ENCODE measurements around the gene SOX6. TPM values are rescaled to one million over a fixed set of nuclear protein-coding genes. Genes with fewer than 3 reads are reported as not detected.
A peak's percentile ranks its signal among the peaks of the same experiment; 100 is the strongest.

SOX6 gene
- total RNA-seq, 1 donor from 2014 or later = 20.2 TPM

DNA sequence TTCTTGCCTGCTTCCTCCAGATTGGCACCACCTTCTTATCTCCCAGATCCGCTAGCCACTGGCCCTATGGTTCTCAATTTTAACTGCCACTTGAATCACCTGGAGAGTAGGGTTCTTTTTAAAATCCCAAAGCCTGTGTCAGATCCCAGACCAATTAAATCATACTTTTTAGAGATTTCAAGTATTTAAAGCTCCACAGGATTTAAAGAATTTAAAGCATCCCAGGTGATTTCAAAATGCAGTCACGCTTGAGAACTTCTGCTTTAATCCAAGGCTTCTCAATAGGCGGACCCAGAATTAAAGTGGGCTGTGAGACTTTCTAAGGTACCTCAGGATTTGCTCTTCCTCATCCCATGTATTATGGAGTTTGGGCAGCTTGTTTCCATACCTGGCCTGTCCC lies 400.0 kb downstream of the SOX6 start:
- DNase-seq = no peak

DNA sequence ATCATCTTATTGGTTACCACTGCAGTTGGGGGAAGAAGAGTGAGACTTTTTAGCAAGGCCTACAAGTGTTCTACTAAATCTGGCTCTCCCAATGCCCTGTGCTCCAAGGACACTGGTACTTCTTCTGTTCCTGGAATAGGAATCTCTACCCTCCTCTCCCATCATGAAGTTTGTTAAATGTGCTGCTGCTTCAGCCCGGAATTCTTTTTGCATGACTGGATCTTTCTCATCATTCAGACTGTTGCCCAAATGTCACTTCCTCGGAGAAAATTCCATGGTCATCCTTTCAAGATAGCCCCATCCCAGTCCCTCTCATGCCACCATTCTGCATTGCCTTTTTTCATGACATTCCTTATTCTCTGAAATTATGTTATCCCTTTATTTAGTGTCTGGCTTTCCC lies 400.8 kb downstream of the SOX6 start:
- no peak for DNase-seq

DNA sequence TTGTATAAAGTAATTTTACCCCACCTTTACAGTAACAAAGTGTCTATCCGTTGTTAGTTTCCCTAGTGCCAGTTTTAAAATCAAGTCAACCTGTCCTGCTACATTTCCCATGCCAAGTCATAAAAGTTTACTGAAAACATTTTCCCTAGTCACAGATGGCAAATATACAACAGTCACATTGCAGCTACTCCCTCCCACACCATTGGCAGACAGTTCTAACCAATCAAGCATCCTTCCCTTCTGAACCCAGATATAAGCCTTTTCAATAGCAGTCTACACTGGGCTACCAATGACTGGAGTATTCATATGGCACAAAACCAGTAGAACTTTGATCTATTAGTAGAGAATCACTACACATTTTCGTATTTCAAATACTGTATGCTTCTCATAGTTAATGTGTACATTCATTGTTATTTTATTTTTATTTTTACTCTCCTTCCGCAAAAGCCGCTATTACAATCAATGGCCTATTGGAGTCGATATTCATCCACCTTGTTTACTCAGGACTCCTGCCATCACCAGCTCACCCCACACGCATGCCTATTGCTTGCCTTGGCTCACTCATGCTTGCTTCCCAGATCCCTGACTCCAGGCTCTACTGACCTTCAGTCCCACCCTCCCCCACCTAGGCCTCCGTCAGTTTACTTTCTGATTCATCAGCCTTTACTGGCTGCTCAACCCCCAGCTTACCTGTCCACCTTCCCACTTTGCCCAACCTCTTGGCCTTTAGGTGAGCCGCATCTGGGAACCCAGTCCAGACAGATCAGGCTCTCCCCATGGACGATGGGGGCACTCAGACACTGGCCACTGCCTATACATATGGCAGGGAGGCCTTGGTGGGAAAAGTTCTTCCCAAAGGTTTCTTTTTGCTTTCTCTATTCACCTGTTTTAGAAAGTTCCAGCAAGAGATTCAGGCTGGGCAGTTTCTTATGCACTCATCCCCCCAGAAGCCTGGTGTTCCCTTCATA lies 408.4 kb downstream of the SOX6 start:
- DNase-seq = no peak

DNA sequence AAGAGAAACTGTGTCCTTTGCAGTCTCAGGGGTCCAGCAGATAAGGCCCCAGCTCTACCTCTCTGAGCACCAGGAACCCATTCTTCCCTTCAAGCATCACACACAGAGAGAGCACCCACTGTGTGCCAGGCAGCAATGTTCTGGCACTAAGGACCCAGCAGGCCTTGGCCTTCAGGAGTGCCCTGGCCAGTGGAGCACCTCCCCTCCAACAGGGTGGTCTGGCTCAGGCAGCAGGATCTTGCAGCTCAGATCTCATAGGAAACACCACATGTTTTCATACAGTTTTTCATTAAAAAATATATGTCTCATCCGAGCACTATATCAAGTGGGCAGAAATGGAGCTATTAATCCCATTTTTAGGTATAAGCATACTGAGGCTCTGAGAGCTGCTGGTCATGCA lies 410.6 kb downstream of the SOX6 start:
- no peak for DNase-seq

DNA sequence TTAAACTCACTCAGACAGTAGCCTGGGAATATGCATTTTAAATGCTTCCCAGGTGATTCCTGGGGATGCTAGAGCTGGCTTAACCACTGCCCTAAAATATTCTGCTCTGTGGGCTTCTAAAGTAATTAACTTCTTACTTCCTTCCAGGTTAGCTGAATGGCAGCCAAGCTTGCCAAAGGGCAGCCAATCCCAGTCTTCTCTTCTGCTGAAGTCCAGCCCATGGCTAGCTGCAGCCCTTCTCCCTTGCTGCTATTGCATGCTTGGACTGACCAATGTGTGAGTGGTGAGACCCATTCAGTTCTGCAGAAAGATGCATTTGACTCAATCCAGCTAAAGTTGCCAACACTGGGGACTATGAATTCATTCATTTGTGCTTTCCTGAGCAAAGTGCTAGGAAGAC lies 411.9 kb downstream of the SOX6 start:
- no peak for DNase-seq

DNA sequence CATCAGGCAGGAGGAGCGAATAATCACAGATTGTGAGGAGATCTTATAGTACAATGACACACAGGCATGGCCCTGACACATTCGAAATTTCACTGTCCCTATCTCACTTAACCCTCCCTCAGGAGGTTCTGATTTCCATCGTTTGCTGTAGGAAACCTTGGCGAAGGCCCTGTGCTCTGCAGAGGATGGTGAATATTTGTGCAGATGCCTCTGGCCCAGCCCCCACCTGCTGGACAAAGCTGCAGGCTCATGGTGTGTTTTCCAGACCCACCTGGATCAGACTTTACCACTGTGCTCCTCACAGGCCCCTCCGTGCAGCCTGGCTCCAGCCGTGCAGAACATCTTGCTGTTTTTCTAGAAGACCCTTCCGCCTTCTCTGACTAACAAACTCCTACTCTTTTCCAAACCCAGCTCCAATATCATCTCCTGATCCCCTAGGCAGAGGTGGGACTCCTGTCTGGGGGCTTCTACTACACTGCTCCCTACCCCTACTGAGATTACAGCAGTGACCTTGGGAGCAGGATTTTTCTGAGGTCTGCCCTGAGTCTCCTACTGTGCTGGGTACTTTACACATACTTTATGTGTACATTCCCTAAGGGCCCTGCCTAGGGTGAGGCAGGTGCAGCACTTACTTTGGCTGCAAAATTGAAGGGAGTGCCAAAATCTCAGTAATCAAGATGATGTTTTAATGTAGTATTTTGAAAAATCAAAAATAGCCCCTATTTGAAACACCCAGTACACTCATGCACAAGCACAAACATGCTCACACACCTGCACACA lies 412.7 kb downstream of the SOX6 start:
- no peak for DNase-seq

DNA sequence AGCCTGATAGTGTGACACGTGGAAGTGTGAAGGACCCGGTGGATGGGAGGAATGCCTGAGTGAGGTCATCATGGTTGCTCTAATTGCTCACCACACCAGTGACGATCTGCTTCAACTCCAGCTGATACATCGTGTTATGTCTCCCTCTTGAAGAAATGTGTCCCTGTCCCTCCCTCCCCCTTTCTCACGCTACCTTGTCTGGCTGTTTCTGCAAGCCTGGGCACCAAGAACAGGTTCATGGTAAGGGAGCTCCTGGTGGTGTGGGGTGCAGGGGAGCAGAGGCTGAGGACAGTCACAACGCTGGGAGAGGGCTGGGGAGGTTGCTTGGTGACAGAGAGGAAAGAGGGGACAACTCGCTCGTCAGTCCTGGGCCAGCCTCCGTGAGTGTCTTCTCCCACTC lies 413.4 kb downstream of the SOX6 start:
- DNase-seq = no peak

DNA sequence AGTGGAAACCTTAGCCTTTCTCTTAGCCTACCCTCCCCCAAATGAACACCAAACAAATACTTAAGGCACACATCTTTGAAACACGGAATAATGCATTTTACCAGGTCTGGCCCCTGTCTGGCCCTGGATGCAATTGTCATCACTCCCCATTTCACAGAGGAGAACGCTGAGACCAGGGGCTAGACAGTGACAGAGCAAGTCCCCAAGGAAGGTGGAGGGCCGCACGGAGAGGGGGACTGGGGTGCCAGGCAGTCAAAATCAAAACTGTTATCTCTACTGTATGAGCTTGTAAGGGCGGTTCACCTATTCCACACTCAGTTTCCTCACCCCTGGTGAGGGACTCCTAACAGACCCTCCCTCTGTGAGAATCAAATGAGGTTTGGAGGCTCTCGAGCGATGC lies 414.2 kb downstream of the SOX6 start:
- DNase-seq = no peak

DNA sequence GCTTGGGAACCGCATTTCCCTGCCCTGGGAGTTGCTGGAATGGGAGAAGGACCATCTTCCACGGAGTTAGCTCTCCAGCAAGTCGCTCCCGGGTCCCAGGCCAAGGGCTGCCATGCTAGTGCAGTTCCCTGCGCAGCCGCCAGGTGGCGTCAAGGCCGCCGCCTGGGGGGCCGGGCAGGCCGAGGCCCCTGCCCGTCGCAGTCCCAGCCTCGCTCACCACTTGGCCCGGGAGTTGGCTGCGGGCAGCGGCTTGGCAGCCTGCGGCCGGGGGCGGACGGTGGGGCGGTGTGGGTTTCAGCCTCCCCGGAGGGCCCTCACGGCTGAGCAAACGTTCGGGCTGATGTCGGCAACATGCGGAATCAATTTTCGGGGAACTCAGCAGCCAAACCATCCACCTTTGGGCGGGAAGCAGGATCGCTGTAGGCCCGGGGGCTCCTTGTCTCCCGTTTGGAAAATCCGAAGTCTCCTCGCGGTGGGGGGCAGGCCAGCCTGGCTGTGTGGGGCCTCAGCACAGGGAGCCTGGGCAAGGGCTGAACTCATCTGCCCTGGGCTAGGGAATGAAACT lies 415.1 kb downstream of the SOX6 start:
- peak; percentile 22 for DNase-seq

DNA sequence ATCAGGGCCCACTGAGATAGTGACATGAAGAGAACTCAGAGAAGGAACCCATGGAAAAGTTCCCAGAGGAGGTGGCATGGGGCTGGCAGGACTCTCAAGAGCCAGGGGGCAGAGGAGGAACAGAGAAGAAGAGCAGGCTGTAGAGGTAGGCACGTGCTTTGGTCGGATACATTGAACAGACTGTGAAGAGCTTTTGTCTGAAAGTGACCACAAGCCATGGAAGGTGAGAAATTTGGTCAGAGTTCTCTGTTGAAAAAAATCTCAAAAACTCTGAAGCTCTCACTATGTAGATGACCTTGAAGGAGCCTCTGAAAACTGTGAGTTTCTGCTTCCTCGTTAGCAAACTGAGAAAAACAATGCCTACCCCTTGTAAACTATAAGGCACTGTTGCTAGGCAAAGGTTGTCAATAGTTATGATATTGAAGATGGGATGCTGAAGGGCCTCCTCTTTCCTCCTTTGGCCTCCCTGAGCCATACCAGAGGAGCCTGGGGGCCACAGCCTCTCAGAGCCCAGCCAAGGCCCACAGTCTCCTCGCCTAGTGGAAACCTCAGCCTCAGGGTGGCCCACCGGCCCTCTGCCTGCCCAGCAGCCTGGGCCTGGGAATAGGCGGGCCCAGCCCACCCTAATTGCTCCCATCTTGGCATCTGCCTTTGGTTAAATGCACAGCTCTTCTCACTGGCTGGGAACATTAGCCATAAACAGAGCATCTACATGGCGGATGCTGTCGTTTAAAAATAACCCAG lies 415.7 kb downstream of the SOX6 start:
- DNase-seq = no peak

DNA sequence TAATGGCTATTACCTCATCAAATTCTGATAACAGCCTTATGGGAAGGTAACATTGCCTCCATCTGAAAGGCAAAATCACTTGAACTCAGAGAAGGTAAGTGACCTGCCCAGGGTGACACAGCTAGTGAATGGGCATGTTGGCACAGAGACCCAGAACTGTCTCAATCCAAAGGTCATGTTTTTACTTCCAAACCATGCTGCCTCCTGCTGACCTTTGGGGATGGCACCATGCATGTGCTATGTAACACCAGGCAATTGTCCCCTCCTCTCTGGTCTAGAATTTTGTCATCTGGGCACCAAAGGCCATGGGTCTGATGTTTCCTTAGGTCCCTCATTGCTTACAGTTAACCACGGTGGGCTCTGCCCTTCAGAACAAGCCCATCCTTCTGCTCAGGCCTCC lies 417.4 kb downstream of the SOX6 start:
- no peak for DNase-seq

DNA sequence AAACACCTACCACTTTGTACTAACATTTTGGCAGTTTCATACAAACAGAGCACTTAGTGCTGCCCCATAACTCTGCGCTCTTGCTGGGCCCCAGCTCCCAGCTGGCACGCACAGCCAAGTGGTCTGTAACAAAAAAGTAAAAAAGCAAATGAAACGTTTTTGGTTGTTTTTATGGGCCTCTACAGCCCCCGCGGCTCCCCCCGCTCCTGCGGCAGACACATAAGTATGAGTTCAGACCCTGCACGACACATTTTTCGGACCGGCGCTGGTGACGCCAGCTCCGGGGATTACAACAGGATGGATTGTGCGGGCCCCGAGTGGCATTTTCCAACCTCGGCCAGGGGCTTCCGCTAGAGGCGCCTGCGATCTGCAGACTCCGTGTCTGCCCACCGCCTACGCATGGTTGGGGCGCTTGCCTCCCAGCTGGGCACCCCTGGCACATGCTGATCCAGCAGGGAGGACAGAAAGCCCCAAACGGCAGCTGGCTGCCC lies 418.2 kb downstream of the SOX6 start:
- DNase-seq = no peak

DNA sequence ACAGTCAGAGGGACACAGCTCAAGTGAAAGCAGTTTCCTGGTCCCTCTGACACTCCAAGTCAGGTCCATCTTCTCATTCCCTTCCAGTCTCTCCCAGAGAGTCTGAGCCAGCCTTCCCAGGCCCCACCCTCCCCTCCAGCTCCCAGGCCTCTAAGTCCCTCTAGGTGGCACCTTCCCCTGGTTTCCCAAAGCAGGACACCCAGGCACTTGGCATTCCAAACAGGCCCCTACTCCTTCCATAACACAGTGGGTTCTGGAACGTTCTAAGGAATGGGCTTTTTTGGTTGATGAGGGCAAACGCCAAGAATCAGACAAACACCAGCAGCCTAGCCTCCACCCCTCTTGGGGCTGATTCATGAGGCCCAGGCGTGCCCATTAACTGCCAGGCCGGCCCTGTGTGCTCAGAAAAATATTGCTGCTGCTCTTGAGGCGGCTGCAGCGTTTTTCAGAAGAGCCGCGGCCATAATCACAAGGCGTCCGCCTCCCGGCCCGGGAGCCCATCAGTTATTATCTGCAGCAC lies 418.7 kb downstream of the SOX6 start:
- DNase-seq = no peak

DNA sequence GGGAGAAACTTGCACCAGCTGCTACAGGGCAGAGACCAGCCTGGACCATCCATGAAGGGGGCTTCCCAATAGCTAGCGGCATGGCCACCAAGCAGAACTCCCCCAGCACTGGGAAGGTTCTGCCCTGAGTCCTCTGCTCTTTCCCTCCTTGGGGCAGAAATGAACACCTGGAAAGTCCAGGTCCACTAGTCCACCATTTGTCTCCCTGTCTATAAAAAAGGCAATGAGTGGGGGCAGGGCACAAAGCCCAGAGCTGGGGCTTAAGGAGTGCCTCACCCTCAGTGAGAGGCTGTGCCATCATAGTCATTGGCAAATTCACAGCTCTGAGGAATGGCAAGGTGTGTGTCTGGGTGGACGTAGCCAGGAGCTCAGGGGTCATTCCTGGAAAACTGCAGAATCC lies 420.3 kb downstream of the SOX6 start:
- no peak for DNase-seq

DNA sequence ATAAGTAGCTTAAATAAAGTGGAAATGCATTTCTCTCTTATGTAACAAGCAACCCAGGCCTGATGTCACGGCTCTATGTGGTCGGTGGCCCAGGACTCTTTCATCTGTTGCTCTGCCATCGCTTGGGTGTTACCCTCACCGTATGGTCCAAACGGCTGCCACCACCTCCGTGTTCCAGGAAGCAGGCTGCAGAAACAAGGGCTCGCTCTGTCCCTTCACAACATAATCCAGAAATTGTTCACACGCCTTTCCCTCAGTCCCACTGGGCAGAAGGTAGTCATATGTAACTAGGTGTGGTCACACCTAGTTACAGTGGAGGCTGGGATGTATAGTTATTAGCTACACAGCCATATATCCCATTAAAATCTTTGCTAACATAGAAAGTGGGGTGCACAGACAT lies 421.0 kb downstream of the SOX6 start:
- no peak for DNase-seq

DNA sequence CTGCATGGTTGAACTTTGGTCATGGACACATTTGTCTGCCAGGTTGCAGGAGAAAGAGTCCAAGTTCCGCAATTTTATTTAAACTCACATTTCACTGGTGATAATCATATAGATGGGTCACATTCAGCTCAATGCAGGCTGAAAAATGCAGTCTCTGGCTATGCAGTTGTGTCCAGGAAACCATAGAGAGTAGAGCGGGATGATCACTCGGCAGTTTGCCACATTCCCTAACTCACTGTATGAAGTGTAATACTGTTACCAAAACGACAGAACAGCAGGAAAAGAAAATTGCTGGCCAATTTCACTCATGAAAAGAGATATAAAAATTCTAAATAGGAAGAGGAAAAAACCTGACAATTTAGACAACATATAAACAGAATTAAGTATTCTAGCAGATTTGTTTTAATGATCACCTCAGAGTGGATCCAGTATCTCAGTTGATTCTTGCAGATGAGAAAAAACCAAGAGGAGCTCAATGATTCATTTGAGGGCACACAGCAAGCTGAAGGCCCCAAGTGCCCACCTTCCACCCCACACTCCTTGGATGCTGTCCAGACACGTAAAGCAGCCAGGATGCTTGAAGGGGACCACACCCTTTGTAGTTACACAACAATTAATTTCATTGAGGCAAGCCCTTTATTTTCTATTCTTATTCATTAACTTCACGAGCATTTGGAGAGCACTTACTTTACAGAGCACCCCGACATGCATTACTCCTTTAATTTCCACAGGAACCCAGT lies 422.3 kb downstream of the SOX6 start:
- no peak for DNase-seq

DNA sequence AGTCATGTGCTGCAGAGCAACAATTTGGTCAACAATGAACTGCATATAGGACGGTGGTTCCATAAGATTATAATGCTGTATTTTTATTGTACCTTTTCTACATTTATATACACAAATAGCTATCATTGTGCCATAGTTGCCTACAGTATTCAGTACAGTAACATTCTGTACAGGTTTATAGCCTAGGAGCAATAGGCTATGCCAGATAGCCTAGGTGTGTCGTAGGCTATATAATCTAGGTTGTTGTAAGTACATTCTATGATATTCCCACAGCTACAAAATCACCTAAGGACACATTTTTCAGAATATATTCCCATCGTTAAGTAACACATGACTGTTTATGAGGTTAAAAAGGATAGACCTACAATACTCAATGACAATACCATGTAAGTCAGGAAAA lies 423.9 kb downstream of the SOX6 start:
- no peak for DNase-seq

DNA sequence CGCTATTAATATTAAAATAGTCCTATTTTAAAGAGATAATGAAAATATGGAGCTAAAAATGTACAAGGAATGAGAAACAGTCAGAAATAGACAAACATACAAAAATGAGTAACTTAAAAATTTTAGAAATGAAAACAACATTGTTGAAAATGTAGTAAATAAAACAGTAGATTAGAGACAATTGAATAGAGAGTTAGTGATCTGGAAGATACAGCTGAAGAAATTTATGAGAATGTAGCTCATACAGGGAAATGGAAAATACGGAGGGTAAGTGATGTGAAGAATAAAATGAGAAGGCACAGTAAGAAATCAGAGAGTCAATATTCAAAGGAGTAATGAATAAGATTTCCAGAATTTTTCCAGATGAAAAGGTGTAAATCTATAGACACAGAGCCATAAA lies 424.8 kb downstream of the SOX6 start:
- no peak for DNase-seq

DNA sequence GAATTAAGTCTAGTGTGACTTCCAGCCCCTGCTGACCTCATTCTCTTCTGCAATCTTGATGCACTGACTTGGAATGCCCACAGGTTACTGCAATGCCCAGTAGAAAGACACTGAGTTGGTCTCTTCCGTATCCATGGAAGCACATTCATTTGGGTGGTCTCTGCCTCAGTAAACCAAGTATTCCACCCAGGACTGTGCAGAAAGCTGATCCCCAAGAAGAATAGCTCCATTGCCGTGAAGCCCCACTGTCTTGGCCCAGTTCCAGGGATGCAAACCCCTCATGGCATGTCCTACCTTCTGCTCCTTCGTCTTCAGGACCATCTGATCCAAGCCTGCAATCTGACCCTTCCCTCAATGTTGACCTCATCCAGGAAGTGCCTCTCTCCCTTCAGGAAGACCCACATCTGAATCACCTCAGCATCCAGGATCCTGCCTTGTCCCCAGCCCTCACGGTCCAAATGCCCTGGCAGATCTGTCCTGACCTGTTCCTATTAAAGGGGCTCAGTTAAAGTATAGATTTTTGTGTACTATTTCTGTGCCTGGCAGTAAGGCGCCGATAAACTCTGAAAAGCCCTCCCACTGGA lies 425.8 kb downstream of the SOX6 start:
- no peak for DNase-seq

DNA sequence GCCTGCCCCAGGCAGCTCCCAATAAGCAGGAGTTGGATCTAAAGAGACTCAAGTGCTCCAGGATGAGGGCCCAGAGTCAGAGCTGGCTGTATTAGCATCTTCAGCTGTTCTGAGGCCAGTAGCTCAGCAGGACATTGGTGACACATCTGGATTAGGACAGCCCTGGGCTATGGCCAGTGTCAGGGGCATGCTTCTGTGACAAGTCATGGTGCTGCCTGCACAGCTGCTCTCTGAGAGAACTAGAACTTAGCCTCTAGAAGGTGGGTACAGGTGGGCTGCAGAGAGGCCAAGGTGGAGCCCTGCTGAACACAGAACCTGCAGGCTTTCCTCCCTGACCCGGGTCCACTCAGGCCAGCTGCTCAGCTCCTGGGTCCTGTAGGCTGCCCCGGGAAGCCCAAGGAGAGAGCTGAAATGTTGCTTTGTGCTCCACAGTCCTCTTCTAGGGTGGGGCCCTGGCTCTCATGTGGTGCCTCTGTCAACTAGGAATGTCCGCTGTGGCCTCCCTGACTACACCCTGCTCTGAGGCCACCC lies 426.9 kb downstream of the SOX6 start:
- no peak for DNase-seq

DNA sequence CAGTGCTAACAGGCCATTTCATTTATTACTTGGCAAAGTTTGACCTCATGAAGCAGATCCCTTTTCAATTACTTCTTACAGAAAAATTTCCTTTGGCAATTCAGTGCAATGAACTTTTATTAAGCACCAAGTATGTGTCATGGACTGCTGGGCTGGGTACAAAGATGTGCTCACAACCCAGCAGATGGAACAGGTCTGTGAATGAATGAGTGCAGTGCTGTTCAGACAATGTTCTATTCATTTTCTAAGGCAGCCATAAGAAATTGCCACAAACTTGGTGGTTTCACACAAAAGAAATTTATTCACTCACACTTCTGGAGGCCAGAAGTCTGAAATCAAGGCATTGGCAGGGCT lies 428.5 kb downstream of the SOX6 start:
- DNase-seq = peak; percentile 60
